ENCODE data around the gene EPB41L2.

The EPB41L2 gene

DNA sequence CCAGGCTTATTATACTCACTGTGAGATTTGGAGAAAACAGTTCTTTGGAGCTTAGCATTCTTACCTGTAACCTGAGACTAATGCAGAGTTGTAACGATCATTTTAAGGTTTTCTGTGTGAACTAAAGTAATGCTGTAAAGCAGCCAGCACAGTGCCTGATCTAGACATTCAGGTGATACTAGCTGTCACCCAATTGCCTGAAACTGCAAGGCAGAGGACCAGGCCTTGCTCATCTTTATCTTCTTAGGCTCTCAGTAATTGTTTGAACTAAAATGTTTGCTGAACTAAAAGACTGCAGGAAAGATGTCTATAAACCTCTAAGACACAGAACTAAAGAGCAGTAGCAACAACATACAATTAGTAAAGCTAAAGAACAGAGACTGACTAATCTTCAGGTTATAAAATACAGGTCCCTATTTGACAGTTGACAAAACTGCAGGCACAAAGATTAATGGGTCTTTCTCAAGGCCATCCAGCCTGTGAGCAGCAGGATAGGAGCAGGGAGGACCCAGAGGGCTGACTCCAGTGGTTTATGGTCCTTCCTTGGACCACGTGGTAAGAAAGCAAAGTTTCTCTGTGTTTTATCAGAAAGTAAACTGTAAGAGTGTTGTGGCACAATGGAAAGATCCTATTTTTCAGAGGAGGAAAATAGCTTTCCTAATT lies 204.4 kb downstream of the EPB41L2 start:
- TF ChIP-seq, protein P1, sequence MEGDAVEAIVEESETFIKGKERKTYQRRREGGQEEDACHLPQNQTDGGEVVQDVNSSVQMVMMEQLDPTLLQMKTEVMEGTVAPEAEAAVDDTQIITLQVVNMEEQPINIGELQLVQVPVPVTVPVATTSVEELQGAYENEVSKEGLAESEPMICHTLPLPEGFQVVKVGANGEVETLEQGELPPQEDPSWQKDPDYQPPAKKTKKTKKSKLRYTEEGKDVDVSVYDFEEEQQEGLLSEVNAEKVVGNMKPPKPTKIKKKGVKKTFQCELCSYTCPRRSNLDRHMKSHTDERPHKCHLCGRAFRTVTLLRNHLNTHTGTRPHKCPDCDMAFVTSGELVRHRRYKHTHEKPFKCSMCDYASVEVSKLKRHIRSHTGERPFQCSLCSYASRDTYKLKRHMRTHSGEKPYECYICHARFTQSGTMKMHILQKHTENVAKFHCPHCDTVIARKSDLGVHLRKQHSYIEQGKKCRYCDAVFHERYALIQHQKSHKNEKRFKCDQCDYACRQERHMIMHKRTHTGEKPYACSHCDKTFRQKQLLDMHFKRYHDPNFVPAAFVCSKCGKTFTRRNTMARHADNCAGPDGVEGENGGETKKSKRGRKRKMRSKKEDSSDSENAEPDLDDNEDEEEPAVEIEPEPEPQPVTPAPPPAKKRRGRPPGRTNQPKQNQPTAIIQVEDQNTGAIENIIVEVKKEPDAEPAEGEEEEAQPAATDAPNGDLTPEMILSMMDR (conservative IDR thresholded peaks at IDR 0.05; ENCODE audit: control insufficient read depth, insufficient read depth, low read depth, low read length), result no peak
- H3K4me3 ChIP-seq (ENCODE audit: control insufficient read depth, low read depth, low read length), result no peak overlapping the region
- no peak for DNase-seq (ENCODE audit: low read depth)

DNA sequence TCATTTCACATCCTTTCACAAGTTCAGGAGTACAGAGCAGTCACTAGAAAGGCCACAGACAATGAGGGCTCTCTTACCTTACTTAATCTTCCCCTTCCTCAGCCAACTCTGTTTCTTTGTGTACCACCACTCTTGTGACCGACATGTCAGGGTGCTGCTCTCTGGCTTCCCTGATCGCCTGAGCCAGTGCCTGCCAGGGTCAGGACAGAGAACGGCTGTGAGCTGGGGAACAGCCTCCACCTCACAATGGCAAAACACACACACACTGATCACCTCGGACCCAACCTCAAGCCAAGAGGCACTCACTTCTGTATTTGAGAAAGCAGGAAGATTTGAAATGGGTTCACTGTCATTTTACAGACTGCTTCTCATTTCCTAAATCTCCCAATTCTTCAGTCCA lies 205.0 kb downstream of the EPB41L2 start:
- TF ChIP-seq, protein P1 (conservative IDR thresholded peaks at IDR 0.05; ENCODE audit: control insufficient read depth, insufficient read depth, low read depth, low read length), result no peak
- no peak for DNase-seq (ENCODE audit: low read depth)
- H3K4me3 ChIP-seq (ENCODE audit: control insufficient read depth, low read depth, low read length), result no peak overlapping the region

DNA sequence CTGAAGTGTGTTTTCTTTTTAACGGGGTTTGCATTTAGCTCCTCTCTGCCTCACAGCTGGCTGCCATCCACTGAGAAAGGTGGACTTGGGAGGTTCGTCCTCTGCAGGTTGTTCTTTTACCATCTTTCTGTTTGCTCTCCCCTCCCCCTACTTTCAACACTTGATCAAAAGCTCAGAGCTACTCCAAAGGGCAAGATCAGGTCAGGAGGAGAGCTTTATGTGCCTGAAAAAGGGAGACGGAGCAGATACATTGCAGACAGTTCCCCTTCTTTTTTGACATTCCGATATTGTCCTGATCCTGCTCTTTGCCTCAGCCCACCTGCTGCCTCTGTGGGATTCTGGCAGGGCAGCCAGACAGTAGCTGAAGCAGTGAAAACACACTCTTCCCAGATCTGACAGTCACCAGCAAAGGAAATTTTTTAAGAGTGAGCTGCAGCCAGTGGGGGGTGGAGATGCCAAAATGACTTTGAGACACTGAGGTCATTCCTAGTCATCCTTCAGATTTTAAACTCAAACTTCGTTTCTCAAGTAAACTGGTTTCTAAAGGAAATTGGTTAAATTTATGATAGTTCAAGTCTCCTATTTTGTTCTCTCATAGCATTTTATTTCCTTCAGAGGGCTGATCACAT lies 209.4 kb downstream of the EPB41L2 start:
- DNase-seq (ENCODE audit: low read depth), result peak; percentile 66
- TF ChIP-seq, protein P1 (conservative IDR thresholded peaks at IDR 0.05; ENCODE audit: control insufficient read depth, insufficient read depth, low read depth, low read length), result no peak
- H3K4me3 ChIP-seq (ENCODE audit: control insufficient read depth, low read depth, low read length), result no peak overlapping the region

DNA sequence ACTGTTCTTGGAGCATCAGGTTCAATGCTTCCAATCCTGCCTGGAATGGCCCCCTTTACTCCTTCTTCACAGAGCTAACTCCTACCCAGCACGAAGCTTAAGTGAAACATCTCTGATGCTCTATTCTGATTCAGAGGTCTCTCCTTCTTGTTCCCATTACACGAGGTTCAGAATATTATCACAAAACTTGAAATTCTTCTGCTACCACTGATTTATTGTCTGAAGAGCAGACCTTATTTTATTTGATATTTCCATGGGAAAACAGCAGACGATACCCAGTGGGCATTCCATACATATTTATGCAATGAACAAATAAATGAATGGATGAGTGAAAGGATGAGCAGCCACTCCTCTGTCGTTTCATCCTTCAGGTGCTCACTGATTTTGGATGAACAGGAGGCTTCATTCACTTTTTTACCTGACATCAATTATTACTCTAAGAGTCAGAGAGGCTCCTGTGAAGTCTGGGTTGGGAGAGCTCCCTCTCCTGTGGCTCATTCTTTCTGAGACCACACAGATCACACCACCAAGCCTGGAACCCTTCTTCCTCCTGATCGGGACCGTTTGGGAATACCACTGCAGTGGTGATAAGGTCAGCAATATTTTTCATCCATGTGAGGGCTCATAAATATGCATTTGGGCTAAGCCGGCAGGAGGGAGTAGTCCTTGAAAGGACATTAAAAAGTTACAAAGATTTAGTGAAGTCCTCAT lies 210.0 kb downstream of the EPB41L2 start:
- H3K4me3 ChIP-seq (ENCODE audit: control insufficient read depth, low read depth, low read length), result no peak overlapping the region
- TF ChIP-seq, protein P1 (conservative IDR thresholded peaks at IDR 0.05; ENCODE audit: control insufficient read depth, insufficient read depth, low read depth, low read length), result no peak
- DNase-seq (ENCODE audit: low read depth), result no peak

DNA sequence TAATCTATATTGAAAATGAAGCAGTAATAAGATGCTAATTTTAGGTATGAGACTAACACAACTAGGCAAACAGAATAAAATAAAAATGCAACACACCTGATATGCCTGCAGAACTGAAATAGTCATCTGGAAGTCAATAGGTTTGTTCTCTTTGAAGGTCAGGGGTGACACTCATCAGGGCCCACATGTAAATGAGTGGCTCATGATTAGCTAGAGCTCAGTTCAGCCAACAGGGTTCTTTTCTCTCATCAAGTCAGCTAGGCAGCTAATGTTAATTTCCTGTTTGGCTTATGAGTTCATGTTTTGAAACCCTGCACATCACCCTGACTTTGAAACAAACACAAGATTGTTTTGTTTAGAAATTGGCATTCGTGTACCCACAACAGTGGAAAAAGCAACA lies 212.0 kb downstream of the EPB41L2 start:
- TF ChIP-seq, protein P1 (conservative IDR thresholded peaks at IDR 0.05; ENCODE audit: control insufficient read depth, insufficient read depth, low read depth, low read length), result no peak

DNA sequence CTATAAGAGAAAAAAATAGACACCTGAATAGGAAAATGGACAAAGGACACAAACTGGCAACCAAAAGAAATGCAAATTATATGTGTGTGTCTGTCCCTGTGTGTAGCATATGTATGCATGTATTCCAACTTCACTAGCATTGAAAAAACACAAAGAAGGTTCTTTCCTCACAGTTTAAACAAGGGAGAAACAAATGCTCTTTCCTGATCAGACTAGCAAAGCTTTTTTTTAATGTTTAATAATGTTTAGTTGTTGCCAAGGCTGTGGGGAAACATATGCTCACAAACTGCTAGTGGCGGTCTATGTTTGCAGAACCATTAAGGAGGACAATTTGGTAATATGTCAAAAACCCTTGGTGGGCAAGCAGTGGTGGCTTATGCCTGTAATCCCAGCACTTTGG lies 213.5 kb downstream of the EPB41L2 start:
- no peak overlapping the region for H3K4me3 ChIP-seq (ENCODE audit: control insufficient read depth, low read depth, low read length)
- TF ChIP-seq, protein P1 (conservative IDR thresholded peaks at IDR 0.05; ENCODE audit: control insufficient read depth, insufficient read depth, low read depth, low read length), result no peak
- no peak for DNase-seq (ENCODE audit: low read depth)

More for the DNA sequence above, 212.0 kb downstream of the EPB41L2 start:
- peak; percentile 4 for DNase-seq (ENCODE audit: low read depth)
- no peak overlapping the region for H3K4me3 ChIP-seq (ENCODE audit: control insufficient read depth, low read depth, low read length)

Data from fibroblast of mammary gland (primary cell).